GM10266 (cell line): Measurements from ENCODE around the gene ERICH6.

ENCODE experiments used
- DNase-seq: peaks from one replicate; pipeline ENCODE4 v3.0.0; 2012; ENCODE audit errors: extremely low spot score
- CTCF ChIP-seq: IDR thresholded peaks from 2 replicates; pipeline ENCODE4 v1.5.1; 2012; ENCODE audit warnings: mild to moderate bottlenecking, low read depth; ENCODE audit not compliant: control insufficient read depth, insufficient read depth; ENCODE audit errors: missing control alignments

ERICH6 gene

GRCh38 chr3:150680562-150680961 is 23.2 kb downstream of the ERICH6 start:
- no peak for TF ChIP-seq CTCF
- DNase-seq, result no peak

GRCh38 chr3:150675587-150675986 is 28.1 kb downstream of the ERICH6 start:
- DNase-seq, result no peak
- TF ChIP-seq CTCF, result no peak

GRCh38 chr3:150673966-150674365 is 29.8 kb downstream of the ERICH6 start:
- no peak for DNase-seq
- no peak for TF ChIP-seq CTCF

GRCh38 chr3:150666167-150666566 is 37.6 kb downstream of the ERICH6 start:
- no peak for TF ChIP-seq CTCF
- no peak for DNase-seq

GRCh38 chr3:150663461-150663860 is 40.3 kb downstream of the ERICH6 start:
- DNase-seq, result no peak

GRCh38 chr3:150662410-150663200 is 41.1 kb downstream of the ERICH6 start:
- no peak for DNase-seq
- no peak for TF ChIP-seq CTCF

More at GRCh38 chr3:150663461-150663860, 40.3 kb downstream of the ERICH6 start:
- TF ChIP-seq CTCF, result no peak

- DNase-seq, result no peak
- TF ChIP-seq CTCF, result no peak
Observed at GRCh38 chr3:150656316-150656715, 47.4 kb downstream of the ERICH6 start.
